Hematopoietic multipotent progenitor cell (in vitro differentiated cells): ENCODE results near the gene SLC9B2. TPM values are rescaled to one million over a fixed set of nuclear protein-coding genes. Genes with fewer than 3 reads are reported as not detected.

ENCODE experiments used
- DNase-seq, 3 donors: peaks; one replicate each; pipeline ENCODE4 v3.0.0-alpha.2; 2011 to 2015; ENCODE audit warnings: low read depth in 2 of 3, low spot score in 2 of 3
- total RNA-seq: library from RNA; depleted of rRNA; stranded (reverse); fragments of >200 nt; gene quantifications from one replicate; pipeline ENCODE4 v1.2.3, GENCODE V29; 2012

Gene SLC9B2, protein sequence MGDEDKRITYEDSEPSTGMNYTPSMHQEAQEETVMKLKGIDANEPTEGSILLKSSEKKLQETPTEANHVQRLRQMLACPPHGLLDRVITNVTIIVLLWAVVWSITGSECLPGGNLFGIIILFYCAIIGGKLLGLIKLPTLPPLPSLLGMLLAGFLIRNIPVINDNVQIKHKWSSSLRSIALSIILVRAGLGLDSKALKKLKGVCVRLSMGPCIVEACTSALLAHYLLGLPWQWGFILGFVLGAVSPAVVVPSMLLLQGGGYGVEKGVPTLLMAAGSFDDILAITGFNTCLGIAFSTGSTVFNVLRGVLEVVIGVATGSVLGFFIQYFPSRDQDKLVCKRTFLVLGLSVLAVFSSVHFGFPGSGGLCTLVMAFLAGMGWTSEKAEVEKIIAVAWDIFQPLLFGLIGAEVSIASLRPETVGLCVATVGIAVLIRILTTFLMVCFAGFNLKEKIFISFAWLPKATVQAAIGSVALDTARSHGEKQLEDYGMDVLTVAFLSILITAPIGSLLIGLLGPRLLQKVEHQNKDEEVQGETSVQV
- 22.6 TPM for total RNA-seq

DNA sequence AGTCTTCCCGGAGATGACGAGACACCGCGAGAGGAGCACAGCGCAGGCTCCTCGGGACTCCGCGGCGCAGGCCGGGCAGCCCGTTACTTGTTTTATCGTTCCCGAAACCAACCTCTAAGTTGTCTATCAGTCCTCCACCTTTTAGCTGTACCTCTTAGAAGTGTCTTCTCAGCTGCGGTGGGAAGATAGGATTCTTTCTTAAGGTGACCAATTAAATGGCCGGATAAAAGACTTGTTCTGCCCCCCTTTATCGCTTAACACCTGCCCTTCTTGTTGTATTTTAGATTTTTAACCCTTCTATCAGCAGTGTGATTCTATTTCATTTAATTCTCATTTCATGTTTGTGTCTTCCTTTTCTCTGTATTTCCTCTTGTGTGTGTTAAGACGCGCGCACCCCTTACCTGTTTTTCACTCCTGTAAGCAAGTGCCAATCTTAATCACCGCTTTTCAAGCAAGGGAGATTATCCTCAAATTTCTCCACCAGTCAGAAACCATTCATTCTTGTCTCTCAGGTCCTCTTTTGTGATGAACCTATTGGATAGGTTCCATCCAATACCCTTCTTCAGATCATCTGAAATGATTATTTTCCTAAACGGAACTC lies at the start of gene SLC9B2:
Gene SLC9B2, minus strand, starts transcription at position 15 of the 601 bp plus-strand sequence. CDS start 9,211 bp downstream, outside the sequence.
- peak in 1 of 3 donors; percentile 14 for DNase-seq

GRCh38 chr4:103126126-103126525 lies 49.6 kb upstream of the SLC9B2 start:
- DNase-seq, result no peak

DNA sequence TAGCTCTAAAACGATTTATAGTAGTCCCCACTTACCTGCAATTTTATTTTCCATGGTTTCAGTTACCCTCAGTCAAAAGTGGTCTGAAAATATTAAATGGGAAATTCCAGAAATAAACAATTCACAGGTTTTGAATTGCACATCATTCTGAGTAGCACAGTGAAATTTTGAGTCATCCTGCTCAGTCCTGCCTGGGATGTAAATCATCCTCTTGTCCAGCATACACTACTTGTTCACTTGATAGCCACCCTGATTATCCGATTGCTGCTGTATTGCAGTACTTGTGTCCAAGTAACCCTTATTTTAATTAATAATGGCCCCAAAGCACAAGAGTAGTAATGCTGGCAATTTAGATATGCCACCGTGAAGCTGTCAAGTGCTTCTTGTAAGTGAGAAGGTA lies 46.6 kb upstream of the SLC9B2 start:
- DNase-seq, result no peak

DNA sequence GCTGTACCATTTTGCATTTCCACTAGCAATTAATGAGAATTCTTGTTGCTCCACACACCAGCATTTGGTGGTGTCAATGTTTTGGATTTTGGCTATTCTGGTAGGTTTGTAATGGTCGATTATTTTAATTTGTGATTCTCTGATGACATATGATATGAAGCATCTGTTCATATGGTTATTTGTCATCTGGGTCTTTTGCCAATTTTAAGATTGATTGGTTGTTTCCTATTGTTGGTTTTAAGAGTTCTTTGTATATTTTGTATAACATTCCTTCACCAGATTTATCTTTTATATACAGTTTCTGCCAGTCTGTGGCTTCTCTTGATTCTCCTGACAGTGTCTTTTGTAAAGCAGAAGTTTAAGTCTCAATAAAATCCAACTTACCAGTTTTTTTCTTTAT lies 41.6 kb upstream of the SLC9B2 start:
- no peak for DNase-seq

DNA sequence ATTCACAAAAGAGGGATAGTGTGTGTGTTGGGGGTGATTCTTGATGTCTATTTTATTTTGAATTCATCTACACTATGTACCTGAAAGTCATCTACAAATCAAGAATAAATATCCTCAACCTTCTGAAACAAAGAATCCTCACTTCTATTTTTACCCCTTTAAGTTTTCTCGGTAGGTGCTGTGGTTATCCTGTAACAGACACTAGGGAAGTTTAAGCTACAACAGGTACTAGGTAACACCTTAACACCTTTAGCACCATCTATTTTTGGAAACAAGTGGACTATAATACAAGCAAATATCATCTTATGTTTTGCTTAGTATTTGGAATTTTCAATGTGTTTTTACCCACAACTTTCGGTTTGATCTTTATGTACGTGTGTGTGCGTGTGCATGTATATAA lies 35.0 kb upstream of the SLC9B2 start:
- no peak for DNase-seq

GRCh38 chr4:103108542-103108941 lies 32.0 kb upstream of the SLC9B2 start:
- DNase-seq, result no peak

DNA sequence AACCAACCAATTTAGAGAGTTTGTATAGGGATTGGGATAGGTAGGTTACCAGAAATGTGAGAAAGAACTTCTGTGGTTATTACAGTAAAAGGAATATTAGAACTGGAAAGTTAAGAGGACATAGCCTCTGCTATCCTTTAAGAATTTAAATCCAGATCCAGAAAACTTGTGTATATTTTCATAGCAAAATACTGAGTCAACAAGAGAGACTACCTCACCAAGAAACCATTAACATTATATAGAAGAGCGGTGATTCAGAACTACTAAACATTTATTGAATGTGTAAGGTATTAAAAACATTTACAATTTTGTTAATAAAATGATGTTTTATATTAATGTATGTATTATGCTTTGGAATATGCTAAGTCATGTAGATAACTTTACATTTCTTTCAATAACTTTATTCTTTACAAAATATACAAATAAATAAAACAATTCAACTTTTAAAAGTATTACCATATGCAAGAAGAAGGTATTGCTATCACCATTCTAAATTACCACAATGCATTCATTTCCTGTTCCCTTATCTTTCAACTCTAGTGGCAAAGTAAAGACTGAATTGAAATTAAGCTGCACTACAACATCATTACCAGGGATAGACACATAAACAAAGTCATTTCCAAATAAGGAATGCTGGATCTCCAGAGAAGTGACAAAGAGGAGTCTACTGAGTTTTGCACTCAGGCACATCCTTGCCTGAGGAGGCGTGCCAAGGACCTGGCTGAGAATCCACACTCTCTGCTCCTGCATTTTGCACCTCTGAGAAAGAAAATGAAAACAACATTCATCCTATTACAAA lies 29.2 kb upstream of the SLC9B2 start:
- DNase-seq, result no peak

- no peak for DNase-seq
These were observed 28.3 kb upstream of the SLC9B2 start for GRCh38 chr4:103104886-103105285.

DNA sequence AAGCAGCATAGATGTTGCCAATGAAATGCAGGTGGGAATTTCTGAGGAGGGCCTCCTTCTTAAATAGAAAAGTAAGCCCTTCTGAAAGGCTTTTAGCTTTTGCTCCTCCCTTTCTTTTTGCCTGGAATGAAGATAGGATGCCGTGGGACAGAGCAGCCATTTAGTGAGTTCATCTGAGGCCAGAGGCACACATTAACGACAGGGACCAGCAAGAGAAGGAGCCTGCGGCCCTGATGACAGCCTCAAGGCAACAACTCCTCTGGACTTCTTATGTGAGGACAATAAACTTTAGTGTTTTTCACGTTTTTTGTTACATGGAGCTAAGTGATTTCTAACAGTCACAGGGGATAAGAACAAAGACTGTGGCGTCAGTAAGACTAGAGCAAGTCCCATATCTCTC lies 24.1 kb upstream of the SLC9B2 start:
- no peak for DNase-seq

GRCh38 chr4:103099691-103100392 lies 23.3 kb upstream of the SLC9B2 start, which contains the start of gene BDH2:
BDH2 (minus strand) TSS chr4:103099834; CDS start chr4:103096254, 3,580 bp downstream.
- DNase-seq, result peak; percentile 43 to 93 (median 80)

DNA sequence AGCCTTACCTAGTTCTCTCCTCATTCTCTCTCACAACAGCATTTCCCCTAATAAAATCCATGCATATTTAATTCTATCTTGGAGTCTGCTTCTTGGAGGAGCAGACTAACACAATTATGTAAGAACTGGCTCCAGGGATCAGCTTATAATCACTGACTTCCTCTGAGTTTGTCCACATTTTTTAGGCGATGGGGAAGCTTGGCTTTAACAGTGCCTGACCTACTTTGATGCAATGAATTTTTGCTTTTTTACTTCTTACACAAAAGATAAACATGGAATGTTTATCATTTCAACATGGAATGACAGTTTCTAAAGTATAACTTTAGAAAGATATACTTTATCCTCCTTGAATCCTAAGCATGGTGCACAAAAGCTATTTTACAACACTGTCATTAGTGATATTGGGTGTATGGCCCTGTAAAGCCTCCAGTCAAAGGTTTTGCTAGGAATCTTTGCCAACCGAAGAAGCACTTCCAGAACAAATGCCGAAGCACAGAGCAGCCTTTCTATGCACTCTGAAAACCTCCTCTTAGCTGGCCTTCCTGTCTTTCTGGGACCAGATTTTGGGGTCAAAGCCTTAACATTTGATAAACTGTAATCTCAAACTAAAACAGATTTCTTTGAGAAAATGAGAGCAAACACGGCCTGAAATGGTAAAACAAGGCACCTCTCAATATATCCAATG lies 22.3 kb upstream of the SLC9B2 start:
- DNase-seq, result no peak

- no peak for DNase-seq
These were observed 21.8 kb upstream of the SLC9B2 start for GRCh38 chr4:103098341-103098740.

DNA sequence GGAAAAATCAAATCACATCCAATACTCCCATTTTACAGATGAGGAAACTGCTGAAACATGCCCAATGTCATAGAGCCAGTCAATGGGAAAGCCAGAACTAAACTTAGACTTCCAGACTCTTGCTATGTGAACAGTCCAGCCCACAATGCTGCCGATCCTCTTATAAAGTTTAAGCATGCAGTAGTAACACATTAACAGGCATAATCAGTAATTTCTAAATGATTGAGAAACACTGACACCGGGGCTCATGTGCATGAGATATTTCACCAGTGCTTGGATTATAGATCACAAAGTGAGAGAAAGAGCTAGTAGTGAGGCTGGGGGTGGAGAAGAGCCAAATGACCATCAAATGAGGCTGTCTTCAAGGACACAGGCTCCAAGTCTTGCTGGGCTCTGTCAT lies 20.6 kb upstream of the SLC9B2 start:
- DNase-seq, result no peak

DNA sequence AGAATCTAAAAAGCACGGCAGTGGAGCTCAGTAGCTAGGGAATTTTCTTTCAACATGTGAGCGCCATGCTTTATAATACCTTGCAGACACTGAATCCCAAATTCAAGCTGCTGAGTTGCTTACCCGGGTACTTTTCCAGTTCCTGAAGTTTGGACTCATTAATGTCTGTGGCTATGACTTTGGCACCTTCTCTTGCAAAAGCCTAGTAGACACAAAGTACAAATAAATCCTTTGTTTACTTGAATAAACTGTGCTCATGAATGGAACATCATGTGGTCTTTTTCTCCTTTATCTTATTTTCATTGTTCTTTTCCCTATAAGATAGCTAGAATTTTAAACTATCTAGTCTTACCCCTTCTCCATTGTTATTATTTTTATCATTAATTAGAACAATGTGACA lies 18.5 kb upstream of the SLC9B2 start:
- no peak for DNase-seq

DNA sequence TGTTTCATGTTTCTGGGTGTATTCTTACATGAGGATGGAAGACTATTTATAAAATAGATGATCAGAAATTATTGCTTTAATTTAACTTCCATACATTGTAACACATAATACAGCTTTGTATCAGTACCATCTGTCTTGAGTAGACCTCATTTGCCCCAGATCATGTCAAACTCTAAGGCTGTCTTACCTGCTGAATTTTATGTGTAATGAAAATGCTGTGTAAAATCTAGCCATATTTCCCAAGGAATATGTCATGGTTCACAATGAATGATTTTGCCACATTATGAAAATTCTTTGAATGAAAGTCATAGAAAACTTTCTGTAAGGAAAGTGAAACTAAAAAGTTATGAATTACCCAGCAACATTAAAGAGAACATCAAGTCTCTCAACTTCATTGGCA lies 15.7 kb upstream of the SLC9B2 start:
- no peak for DNase-seq

- DNase-seq, result peak; percentile 23 to 86 (median 72)
These were observed 15.2 kb upstream of the SLC9B2 start for GRCh38 chr4:103091601-103092223.

DNA sequence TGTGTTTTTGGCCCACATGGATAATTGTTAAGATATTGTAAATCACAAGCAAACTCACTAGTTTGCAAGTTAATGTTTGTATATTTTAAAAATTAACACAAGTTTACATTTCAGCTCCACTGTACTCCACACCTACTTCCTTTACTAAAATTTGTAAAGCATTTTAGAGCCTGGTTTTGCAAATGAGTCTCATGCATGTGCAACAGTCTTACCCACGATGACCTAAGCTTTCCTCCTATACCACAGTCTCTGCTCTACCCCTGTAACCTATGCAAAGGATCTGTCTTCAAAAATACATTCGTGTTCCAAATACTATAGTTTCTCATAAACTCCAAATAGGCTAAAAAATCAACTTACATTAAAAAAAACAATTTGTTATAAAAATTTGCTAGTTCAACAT lies 12.9 kb upstream of the SLC9B2 start:
- no peak for DNase-seq

GRCh38 chr4:103086551-103086950 lies 10.0 kb upstream of the SLC9B2 start:
- no peak for DNase-seq

DNA sequence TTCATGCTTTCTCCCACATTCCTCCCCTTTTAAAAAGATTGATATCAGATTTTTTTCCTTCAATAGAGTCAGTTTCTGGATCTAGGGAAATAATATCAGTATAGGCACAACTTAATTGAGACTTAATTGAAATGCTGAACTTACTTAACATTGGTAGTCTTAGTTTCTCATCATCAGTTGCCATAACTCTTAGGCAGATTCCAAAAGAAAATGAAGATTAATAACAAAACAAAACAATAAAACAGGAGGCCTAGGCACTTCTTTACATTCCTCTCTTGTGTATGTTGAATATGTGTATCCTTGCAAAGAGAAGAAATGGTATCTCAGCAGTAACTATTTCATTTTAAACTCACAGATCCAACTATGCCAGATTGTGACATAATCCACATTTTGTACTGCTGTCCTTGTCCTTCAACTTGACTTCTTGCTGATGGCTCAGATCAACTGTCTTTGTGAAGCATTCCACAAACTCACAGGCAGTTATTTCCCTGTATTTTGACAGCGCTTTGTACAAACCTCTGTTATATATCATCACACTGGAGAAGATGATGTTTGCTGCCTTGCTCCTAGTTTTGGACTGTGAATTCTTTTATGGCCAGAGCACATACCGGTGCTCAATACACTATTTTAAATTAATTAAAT lies 9.1 kb upstream of the SLC9B2 start:
- no peak for DNase-seq
